Neural crest cell (in vitro differentiated cells): Measurements from ENCODE around the gene ELK3. TPM values are rescaled to one million over a fixed set of nuclear protein-coding genes. Genes with fewer than 3 reads are reported as not detected.

Source experiments
- DNase-seq: peaks from one replicate; pipeline ENCODE4 v3.0.0; 2021; ENCODE audit warnings: low read depth, mixed read lengths, low spot score
- H3K27ac Mint-ChIP-seq: one replicate; pipeline ENCODE4 v1.8.0; 2021; ENCODE audit warnings: mild to moderate bottlenecking, mixed read lengths; ENCODE audit not compliant: unreplicated experiment
- H3K27me3 Mint-ChIP-seq: 2 replicates; pipeline ENCODE4 v1.8.0; 2021; ENCODE audit warnings: low read depth, mild to moderate bottlenecking, mixed read lengths
- H3K36me3 Mint-ChIP-seq: 2 replicates; pipeline ENCODE4 v1.8.0; 2021; ENCODE audit warnings: low read depth, mild to moderate bottlenecking, mixed read lengths
- H3K4me1 Mint-ChIP-seq: 2 replicates; pipeline ENCODE4 v1.8.0; 2021; ENCODE audit warnings: mixed read lengths
- H3K4me3 Mint-ChIP-seq: one replicate; pipeline ENCODE4 v1.8.0; 2021; ENCODE audit warnings: mild to moderate bottlenecking, mixed read lengths
- H3K9me3 Mint-ChIP-seq: 2 replicates; pipeline ENCODE4 v1.8.0; 2021; ENCODE audit warnings: mixed read lengths
- CTCF ChIP-seq: fragments of 200-600 bp; sonication (generic); conservative IDR thresholded peaks from 2 replicates; pipeline ENCODE4 v1.5.0; 2021; ENCODE audit warnings: antibody characterized with exemption, mild to moderate bottlenecking
- long read RNA-seq: library from polyadenylated mRNA; unstranded; transcript quantifications from one replicate; pipeline ENCODE4 v2.0.0, GENCODE V29; 2020
- total RNA-seq: library from RNA; stranded (reverse); gene quantifications from 2 replicates; pipeline ENCODE4 v1.2.1, GENCODE V29; 2021

ELK3 gene
- total RNA-seq = 19.0 and 24.3 TPM in 2 replicates
- long read RNA-seq, full-length matches to known transcripts = 1 of 7 reads
- long read RNA-seq, partial matches to known transcripts = 4 of 7 reads
- long read RNA-seq, other reads (novel, unspliced or antisense) = 2 of 7 reads

GRCh38 chr12:96193725-96194575 is at the start of gene ELK3:
Gene ELK3, plus strand, starts transcription at chr12:96194375.
- Mint-ChIP-seq H3K27ac (peak within 1 kb of the TSS; percentile 94), H3K9me3 (no peaks in the 10 kb centered on the region)

GRCh38 chr12:96146747-96147146 is 47.4 kb upstream of the ELK3 start:
- no peak overlapping the region for H3K4me3 Mint-ChIP-seq
- H3K4me1 Mint-ChIP-seq = peaks cover 19% of the 10 kb centered on the region
- no peak overlapping the region for H3K27ac Mint-ChIP-seq
- no peak for DNase-seq
- no peaks in the 10 kb centered on the region for H3K36me3 Mint-ChIP-seq
- no peak for TF ChIP-seq CTCF
- no peaks in the 10 kb centered on the region for H3K27me3 Mint-ChIP-seq
- H3K9me3 Mint-ChIP-seq = no peaks in the 10 kb centered on the region

More at GRCh38 chr12:96193725-96194575, at the start of gene ELK3:
- H3K36me3 Mint-ChIP-seq = no peaks in the 10 kb centered on the region
- peaks cover 30% of the 10 kb centered on the region for H3K4me1 Mint-ChIP-seq
- peak; percentile 41 for DNase-seq
- TF ChIP-seq CTCF = no peak
- H3K27me3 Mint-ChIP-seq = no peaks in the 10 kb centered on the region
- H3K4me3 Mint-ChIP-seq = peak within 1 kb of the TSS; percentile 99

GRCh38 chr12:96150442-96150841 is 43.7 kb upstream of the ELK3 start:
- Mint-ChIP-seq H3K27me3 (no peaks in the 10 kb centered on the region), H3K36me3 (no peaks in the 10 kb centered on the region), H3K9me3 (no peaks in the 10 kb centered on the region), H3K4me1 (no peaks in the 10 kb centered on the region), H3K27ac (peak overlapping the region; percentile 63), H3K4me3 (no peak overlapping the region)
- DNase-seq = no peak
- no peak for TF ChIP-seq CTCF

- no peak for TF ChIP-seq CTCF
- H3K27ac Mint-ChIP-seq = no peak overlapping the region
These were observed 42.0 kb upstream of the ELK3 start for GRCh38 chr12:96152164-96152563.

GRCh38 chr12:96153131-96153725 is 40.9 kb upstream of the ELK3 start:
- no peaks in the 10 kb centered on the region for H3K9me3 Mint-ChIP-seq
- H3K27me3 Mint-ChIP-seq = no peaks in the 10 kb centered on the region
- no peaks in the 10 kb centered on the region for H3K36me3 Mint-ChIP-seq
- no peak overlapping the region for H3K27ac Mint-ChIP-seq
- H3K4me3 Mint-ChIP-seq = no peak overlapping the region
- no peaks in the 10 kb centered on the region for H3K4me1 Mint-ChIP-seq
- no peak for TF ChIP-seq CTCF
- no peak for DNase-seq

More at GRCh38 chr12:96152164-96152563, 42.0 kb upstream of the ELK3 start:
- no peaks in the 10 kb centered on the region for H3K4me1 Mint-ChIP-seq
- H3K27me3 Mint-ChIP-seq = no peaks in the 10 kb centered on the region
- no peaks in the 10 kb centered on the region for H3K36me3 Mint-ChIP-seq
- H3K4me3 Mint-ChIP-seq = no peak overlapping the region
- H3K9me3 Mint-ChIP-seq = no peaks in the 10 kb centered on the region
- DNase-seq = no peak
